ENCODE measurements around the gene CASQ2. TPM values are rescaled to one million over a fixed set of nuclear protein-coding genes. Genes with fewer than 3 reads are reported as not detected.

Gene CASQ2
- total and polyA plus RNA-seq, 9 donors: 0.36 to 43.0 (median 2.3) TPM

- no peak overlapping the region for H3K27ac ChIP-seq
- WGBS, 3 donors: 88 to 93% (median 90%) methylated on average over 7 of the region's 7 CpGs
- intact Hi-C loops (cut with DNase I): no loop called here
- no peaks in the 10 kb centered on the region for H3K27me3 ChIP-seq
- no peaks in the 10 kb centered on the region for H3K9me3 ChIP-seq
- no peaks in the 10 kb centered on the region for H3K36me3 ChIP-seq
- no peaks in the 10 kb centered on the region for H3K4me1 ChIP-seq (ENCODE audit: insufficient read depth)
- no peak overlapping the region for H3K4me3 ChIP-seq
- no peak for TF ChIP-seq POLR2A (IDR thresholded peaks at IDR 0.05)
- TF ChIP-seq EP300 (IDR thresholded peaks at IDR 0.05): no peak
- no peak for DNase-seq
These were observed 103.0 kb downstream of the CASQ2 start for GRCh38 chr1:115665319-115666096.

DNA sequence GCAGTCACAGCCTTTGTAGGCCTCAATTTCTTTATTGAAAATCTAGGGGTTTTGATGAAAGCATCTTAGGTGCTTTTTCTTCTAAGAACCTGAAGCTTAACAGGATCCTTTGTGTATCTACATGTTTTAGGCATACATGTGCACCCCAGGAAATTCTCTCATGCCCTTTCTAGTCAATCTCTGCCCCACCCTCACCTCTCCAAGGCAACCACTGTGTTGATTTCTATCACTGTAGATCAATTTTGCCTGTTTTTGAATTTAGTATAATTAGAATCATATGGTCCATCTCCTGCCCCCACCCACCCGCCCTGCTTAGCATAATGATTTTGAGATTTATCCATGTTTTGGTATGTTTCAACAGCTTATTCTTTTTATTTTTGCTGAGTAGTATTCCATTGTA lies 107.4 kb downstream of the CASQ2 start:
- Histone ChIP-seq H3K4me3 (no peak overlapping the region), H3K9me3 (no peaks in the 10 kb centered on the region), H3K27ac (no peak overlapping the region), H3K27me3 (no peaks in the 10 kb centered on the region), H3K4me1 (ENCODE audit: insufficient read depth) (peaks cover 2% of the 10 kb centered on the region), H3K36me3 (no peaks in the 10 kb centered on the region)
- DNase-seq: no peak
- intact Hi-C loops (cut with DNase I): no loop called here
- TF ChIP-seq POLR2A (IDR thresholded peaks at IDR 0.05): no peak
- TF ChIP-seq CTCF (IDR thresholded peaks at IDR 0.05): no peak
- no peak for TF ChIP-seq EP300 (IDR thresholded peaks at IDR 0.05)
- WGBS, 3 donors: 96 to 100% (median 98%) methylated on average over 1 of the region's 1 CpG

DNA sequence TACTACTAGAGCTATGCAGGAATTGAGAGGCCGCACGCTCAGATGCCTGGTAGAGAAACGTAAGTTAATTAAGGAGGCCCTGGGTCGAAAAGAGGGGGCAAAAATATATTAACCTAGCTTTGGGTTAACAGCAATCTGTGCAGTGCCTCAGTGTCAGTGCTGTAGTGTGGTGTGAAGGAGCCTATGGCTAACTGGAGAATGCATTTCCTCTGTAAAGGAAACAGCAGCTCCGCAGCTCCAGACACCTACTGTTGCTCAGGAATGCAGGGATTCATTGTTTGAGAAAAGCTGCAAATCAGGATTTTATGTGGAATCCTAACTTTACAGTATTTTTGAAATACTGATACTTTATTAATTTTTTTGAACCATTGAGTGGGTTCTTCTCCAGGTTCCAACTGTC lies 108.4 kb downstream of the CASQ2 start:
- no peaks in the 10 kb centered on the region for H3K9me3 ChIP-seq
- H3K4me3 ChIP-seq: no peak overlapping the region
- 95 to 97% (median 96%) methylated on average over 5 of the region's 5 CpGs for WGBS, 3 donors
- H3K27me3 ChIP-seq: no peaks in the 10 kb centered on the region
- intact Hi-C loops (cut with DNase I): no loop called here
- DNase-seq: no peak
- peaks cover 3% of the 10 kb centered on the region for H3K4me1 ChIP-seq (ENCODE audit: insufficient read depth)
- no peaks in the 10 kb centered on the region for H3K36me3 ChIP-seq
- no peak for TF ChIP-seq EP300 (IDR thresholded peaks at IDR 0.05)
- TF ChIP-seq POLR2A (IDR thresholded peaks at IDR 0.05): no peak
- TF ChIP-seq CTCF (IDR thresholded peaks at IDR 0.05): no peak
- no peak overlapping the region for H3K27ac ChIP-seq

GRCh38 chr1:115658646-115659045 lies 109.9 kb downstream of the CASQ2 start:
- intact Hi-C loops (cut with DNase I): no loop called here
- Histone ChIP-seq H3K36me3 (no peaks in the 10 kb centered on the region), H3K4me3 (no peak overlapping the region), H3K27me3 (no peaks in the 10 kb centered on the region), H3K4me1 (ENCODE audit: insufficient read depth) (peaks cover 6% of the 10 kb centered on the region), H3K27ac (no peak overlapping the region), H3K9me3 (no peaks in the 10 kb centered on the region)
- DNase-seq: no peak
- WGBS, 3 donors: 54 to 83% (median 62%) methylated on average over 1 of the region's 1 CpG
- TF ChIP-seq EP300 (IDR thresholded peaks at IDR 0.05) (no peak), CTCF (IDR thresholded peaks at IDR 0.05) (no peak), POLR2A (IDR thresholded peaks at IDR 0.05) (no peak)

- WGBS, 3 donors: 79 to 84% (median 84%) methylated on average over 5 of the region's 5 CpGs
- H3K27me3 ChIP-seq: no peaks in the 10 kb centered on the region
- H3K4me3 ChIP-seq: no peak overlapping the region
- peaks cover 6% of the 10 kb centered on the region for H3K4me1 ChIP-seq (ENCODE audit: insufficient read depth)
- no peak for DNase-seq
- H3K9me3 ChIP-seq: no peaks in the 10 kb centered on the region
- H3K27ac ChIP-seq: no peak overlapping the region
- intact Hi-C loops (cut with DNase I): no loop called here
- TF ChIP-seq POLR2A (IDR thresholded peaks at IDR 0.05) (no peak), EP300 (IDR thresholded peaks at IDR 0.05) (no peak), CTCF (IDR thresholded peaks at IDR 0.05) (no peak)
- H3K36me3 ChIP-seq: no peaks in the 10 kb centered on the region
These were observed 111.9 kb downstream of the CASQ2 start for GRCh38 chr1:115656461-115657077.
